HG03097 (cell line): Measurements from ENCODE around the gene EDN2.

Experiments used
- ATAC-seq: cut with Tn5 transposase; IDR thresholded peaks from one replicate; pipeline ENCODE4 v1.9.1; 2021; ENCODE audit not compliant: unreplicated experiment, low FRiP score

The EDN2 gene

DNA sequence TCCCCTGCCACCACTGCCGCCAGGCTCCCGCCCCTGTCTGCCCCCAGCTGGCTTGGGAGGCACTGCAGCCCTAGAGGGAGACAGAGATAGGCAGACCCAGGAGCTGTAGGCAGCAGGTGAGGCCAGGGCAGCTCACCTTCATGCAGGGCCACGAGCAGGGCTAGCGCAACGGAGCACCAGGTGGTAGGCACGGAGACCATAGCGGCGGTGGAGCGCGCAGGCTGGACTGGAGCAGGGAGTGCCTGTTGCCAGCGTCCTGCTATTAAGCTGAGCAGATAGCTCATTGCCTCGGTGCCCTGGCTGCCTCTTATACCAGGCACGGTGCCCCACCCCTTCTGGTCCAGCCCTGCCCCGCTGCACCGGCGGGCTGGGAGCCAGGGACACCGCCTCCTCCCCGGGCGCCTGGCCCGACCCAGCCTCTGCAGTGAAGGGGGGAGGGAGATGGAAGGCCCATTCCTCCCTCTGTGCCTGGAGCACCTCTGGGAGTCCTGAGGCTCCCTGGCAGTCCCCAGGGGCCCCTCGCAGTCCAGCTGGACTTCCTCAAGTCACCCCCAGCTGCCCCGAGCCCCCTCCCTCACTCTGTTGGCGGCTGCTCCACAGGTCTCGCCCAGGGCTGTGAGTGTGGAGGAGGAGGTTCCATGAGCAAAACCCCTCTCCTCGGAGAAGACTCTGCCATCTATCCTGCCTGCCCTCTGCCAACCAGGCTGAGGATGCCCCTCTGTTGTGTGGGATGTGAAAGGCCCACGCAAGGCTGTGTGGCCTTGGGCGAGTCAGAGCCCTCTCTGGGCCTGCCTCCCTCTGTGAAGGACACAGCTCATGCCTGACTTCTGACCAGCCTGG lies at the start of gene EDN2:
TSS of gene EDN2 (minus strand) at position 282 of the 840 bp plus-strand sequence. CDS start at position 200, 82 bp downstream.
- ATAC-seq = no peak

DNA sequence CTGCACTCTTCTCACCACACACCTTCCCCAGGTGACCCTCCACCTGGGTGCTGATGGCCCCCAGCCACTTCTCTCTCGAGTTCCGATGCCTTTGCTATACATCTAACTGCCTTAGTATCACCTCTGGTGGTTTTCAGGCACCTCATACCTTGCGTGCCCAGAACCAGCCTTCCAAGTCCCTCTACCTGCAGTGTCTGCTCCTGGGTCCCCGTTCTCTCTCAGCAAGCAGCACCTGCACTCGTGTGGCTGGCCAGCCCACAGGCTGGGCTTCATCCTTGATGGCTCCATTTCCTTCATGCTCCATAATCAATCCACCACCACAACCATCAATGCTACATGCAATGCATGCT lies 49.2 kb upstream of the EDN2 start:
- no peak for ATAC-seq

DNA sequence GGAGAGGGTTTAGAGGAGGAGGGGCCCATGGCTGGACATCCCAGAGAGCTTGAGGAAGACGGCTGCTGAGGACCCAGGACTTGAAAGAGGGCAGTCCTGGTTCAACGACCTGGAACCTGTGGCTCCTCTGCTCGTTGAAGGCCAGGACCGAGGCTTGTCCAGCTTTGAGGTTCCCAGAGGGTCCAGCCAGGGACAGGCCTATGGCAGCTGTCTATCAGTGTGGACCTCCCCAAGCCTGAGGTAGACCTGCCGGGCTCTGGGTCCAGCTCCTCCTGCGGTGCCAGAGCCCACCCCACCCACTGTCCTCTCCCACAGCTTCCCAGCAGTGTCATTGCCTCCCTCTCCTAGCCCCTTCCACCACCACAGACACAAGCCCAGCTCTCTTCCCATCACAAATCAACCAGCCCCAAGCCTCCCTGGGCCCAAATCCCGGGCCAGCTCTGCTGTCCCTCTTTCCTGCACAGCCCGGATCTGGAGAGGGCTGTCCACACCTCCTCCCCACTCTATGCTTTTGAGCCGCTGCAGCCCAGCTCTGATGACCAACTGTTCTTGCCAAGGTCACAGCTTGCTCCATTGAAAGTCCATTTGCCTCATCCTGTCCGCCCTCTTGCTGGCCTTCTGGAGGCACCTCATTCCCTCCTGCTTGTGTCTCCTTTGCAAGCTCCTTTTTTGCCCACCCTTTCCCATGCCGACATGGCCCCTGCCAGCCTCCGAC lies 48.7 kb upstream of the EDN2 start:
- no peak for ATAC-seq

DNA sequence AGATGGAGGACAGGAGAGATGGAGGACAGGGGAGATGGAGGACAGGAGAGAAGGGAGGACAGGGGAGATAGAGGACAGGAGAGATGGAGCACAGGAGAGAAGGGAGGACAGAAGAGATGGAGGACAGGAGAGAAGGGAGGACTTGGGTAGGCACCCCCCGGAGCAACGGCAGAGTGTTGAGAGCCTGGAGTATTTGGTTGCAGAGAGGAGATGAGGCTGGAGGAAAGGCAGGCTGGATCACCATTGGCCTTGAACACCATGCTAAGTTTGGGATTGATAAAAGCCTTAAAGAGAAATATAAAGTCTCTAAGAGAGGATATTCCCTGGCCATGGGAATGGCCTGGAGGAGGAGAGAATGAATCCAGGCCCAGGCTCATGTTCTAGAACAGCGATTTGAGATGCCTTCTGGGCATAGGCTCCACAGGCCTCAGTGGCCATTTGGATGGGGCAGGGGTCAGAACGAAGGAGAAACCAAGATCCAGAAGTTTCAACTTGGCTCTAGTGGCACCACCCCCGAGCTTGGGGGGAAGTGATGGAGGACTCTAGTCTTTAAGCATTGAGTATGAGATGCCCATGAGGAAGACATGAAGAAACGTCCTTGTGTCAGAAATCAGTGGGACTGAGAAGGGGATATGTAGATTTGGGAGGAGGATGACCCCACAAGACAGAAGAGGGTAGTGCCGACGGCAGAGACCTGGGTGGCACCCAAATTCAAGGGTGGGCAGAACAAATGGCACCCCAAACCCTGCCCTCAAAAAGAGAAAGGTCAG lies 47.9 kb upstream of the EDN2 start:
- ATAC-seq = no peak

DNA sequence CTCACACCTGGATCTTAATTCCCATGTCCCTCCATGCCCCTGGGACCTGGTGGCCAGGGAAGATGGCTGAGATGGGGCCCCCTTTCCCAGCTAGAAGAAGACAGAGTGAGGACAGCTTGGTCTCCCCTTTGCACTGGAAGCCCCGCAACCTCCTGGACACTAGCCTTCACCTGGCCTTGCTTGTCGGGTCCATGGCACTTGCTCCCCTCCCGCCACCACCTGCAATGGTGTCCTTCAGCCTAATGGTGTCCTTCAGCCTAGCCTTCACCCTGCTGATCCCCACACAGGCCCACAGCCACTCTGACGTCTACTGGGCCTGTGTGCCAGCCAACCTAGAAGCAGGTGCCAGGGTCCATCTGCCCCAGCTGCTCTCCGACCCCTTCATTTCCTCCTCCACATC lies 45.9 kb upstream of the EDN2 start:
- no peak for ATAC-seq

DNA sequence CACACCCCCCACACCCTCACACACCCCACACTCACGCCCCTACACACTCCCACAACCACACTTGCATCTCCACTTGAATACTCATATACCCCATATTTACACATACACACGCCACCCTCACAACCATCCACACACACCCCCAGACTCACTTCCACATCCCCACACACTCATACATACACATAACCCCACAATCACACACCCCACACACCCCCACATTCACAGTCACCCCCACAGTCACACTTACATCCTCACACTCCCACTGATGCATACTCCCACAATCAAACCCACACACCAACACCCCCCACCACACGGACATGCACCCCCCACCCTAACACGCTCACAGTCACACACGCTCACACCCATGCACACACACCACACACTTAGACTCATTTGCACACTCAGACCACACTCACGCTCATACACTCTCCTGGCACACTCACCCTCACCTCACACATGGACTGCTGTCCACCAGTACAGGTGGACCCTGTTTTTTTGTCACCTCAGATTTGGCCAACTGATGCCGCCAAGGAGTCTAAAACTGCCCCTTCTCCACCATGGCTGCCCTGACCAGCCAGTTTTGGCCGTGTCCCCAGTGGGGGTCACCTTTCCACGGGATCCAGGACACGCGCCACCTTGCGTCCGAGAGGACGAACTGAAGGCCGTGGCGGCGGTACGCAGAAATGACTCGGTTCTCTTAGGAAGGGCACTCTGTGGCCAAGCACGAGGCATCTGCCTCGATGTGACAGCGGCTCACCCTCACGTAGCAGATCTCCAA lies 45.3 kb upstream of the EDN2 start:
- ATAC-seq = no peak

DNA sequence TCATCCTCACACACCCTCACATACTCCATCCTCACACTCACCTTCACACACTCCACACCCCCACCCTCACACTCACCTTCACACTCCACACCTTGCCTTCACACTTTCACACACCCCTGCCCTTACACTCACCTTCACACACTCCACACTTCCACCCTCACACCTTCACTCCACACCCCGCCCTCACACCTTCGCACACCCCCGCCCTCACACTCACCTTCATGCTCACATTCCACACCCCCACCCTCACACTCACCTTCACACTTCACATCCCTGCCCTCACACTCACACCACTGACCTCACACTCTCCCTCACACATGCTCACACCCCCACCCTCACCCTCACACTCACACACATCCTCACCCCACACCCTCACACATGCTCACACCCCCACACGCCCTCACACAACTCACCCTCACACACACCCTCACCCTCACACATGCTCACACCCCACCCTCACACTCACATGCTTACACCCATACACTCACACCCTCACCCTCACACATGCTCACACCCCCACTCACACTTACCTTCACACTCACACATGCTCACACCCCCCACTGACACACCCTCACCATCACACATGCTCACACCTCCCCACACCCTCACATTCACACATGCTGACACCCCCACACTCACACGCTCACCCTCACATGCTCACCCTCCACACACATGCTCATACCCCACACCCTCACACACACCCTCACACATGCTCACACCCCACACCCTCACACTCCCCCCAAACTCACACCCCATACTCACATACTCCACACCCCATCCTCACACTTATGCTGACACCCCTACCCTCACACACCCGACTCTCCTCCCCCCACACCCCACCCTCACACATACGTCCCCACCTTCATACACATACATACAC lies 44.5 kb upstream of the EDN2 start:
- ATAC-seq = no peak

DNA sequence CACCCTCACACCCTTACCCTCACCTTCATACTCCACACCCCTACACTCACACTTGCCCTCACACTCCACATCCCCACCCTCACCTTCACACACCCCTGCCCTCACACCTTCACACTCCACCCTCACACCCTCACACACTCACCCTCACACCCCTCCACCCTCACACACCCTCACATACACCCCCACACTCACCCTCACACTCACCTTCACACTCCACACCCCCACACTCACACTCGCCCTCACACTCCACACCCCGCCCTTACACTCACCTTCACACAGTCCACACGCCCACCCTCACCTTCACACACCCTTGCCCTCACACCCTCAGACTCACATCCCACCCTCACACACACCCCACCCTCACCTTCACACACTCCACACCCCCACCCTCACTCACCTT lies 43.6 kb upstream of the EDN2 start:
- no peak for ATAC-seq

DNA sequence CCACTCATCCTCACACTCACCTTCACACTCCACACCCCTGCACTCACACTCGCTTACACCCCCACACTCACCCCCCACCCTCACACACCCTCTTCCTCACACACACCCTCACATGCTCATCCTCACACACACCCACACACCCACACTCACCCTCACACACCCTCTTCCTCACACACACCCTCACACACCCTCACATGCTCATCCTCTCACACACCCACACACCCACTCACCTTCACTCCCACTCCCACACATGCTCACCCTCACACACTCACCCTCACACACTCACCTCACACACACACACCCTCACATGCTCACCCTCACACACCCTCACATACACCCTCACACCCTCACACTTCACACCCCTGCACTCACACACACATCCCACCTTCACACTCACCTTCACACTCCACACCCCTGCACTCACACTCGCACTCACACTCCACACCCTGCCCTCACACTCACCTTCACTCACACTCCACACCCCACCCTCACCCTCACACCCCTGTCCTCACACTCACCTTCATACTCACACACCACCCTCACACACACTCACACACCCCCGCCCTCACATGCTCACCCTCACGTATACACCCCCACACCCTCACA lies 42.6 kb upstream of the EDN2 start:
- no peak for ATAC-seq

DNA sequence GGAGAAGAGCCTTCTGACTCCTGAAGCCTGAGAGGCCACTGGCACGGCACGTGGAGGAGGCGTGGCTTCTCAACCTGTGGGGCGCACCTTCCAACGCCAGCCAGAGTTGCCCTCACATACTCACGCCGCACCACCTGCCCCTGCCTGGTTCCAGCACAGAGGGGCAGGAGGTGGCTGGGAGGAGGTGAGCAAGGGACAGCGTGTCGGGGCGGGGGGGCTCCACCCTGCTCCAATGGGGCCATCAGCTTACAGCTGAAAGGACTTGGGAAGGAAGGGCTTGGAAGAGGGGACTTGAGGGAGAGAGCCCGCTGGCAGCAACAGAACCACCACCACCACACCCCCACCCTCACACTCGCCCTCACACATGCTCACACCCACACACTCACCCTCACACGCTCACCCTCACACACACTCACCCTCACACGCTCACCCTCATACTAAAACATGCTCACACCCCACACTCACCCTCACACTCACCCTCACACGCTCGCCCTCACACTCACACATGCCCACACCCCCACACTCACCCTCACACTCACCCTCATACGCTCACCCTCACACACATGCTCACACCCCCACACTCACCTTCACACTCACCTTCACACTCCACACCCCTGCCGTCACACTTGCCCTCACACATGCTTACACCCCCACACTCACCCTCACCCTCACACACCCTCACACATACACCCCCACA lies 41.6 kb upstream of the EDN2 start:
- ATAC-seq = no peak

DNA sequence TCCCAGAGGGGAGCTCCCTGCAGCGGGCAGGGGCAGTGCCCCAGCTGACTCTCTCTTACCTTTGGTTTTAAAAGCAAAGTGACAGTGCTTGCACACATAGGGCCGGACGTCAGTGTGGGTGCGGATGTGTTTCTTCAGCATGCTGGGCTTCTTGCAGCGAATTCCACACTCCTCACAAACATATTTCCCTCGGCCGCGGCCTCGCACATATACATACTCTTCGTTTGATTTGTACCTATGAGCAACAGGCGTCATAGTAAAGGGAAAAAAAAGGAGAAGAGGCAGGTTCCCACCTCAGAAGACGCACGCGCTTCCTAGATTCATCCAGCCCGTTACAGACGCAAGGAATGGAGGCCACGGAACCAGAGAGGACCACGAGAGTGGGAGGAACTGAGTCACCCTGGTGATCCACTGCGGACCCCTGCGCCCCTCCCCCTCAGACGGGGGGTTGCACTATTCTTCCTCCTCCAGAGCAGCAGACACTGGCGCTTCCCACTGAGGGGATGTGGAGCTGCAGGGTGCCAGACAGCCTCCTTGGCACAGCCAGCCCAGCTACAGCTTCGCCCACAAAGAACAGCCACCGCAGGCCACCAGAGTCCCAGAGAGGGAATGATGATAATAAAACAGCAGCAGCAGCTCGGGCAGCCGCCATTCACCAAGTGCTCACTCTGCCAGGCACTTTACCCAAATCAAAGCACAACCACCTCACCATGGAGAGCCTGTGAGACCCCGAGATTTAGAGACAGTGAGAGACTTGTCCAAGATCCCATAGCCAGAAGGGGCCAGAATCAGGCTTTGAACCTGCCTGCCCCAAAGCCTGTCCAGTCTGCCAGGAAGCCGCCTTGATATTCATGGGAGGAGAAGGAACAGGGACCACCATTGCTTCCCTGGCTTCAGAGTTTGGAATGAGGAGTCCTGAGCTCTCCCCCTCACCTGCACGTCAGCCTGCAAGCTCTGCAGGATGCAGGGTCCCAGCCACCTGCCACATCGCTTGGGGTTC lies 40.5 kb upstream of the EDN2 start:
- ATAC-seq = no peak

DNA sequence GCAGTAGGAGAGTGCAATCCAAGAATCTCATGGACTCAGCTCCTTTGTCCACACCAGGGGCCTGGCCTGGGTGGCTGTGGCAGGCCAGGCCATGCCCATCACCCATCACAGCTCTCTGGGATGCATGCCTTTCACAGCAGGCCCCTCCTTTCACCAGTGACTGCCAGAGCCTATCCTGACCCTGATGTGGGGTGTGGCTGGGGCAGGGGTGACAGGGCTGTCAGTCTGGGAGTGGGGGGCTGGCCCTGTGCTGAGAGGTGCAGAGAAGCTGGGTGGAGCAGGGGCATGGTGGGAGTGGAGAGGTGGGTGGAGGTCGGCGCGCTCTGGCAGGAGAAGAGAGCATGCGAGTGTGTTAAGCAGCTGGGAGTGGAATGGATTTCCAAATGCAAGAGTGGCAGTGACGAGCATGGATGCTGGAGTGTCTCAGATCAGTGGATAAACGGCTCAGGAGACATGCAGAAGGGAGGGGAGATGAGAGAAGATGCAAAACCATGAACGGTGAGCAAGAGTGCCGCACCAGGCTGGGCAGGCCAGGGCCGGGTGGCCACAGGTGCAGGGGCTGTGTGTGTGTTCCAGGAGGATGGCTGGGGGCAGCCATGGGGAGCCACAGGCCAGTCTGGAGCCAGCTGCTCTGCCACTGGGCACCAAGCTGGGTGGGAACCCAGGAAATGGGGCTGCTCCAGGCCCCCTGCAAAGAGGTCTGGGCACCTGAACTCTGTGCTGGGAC lies 39.6 kb upstream of the EDN2 start:
- no peak for ATAC-seq

DNA sequence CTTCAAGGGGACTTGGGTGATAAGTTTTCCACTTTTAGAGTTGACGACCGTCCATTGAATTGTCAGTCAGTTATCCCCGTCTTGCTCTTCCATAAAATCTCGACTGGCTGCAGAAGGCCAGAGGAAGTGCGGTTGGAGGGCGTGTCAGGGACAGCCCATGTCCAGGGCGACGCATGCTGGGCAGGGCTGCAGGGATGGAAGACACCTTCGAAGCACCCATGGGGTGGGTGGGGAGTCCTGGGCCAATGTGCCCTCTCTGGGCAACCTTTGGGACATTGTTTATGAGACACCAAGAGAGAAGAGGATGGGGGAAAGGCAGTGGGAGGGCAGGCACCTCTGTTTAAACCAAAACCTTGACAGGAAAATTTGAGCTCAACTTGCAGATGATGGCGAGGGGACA lies 38.6 kb upstream of the EDN2 start:
- no peak for ATAC-seq

DNA sequence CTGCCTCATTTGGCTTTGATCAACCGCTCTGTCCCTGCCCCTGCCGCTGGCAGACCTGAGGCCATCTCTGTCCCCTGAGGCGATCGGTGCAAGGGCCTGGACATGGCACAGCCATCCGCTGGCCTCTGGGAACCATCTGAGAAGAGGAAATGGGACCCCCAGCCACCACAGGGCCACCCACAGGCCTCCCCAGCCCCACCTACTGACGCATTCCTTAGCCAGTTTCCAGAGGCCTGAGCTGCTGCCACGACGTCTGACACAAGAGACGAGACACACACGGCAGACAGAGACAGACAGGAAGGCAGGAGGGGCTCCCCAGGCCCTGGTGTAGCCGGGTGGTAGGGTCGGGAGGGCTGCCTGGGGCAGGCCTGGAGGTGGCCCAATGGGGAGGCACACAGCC lies 37.3 kb upstream of the EDN2 start:
- ATAC-seq = no peak

DNA sequence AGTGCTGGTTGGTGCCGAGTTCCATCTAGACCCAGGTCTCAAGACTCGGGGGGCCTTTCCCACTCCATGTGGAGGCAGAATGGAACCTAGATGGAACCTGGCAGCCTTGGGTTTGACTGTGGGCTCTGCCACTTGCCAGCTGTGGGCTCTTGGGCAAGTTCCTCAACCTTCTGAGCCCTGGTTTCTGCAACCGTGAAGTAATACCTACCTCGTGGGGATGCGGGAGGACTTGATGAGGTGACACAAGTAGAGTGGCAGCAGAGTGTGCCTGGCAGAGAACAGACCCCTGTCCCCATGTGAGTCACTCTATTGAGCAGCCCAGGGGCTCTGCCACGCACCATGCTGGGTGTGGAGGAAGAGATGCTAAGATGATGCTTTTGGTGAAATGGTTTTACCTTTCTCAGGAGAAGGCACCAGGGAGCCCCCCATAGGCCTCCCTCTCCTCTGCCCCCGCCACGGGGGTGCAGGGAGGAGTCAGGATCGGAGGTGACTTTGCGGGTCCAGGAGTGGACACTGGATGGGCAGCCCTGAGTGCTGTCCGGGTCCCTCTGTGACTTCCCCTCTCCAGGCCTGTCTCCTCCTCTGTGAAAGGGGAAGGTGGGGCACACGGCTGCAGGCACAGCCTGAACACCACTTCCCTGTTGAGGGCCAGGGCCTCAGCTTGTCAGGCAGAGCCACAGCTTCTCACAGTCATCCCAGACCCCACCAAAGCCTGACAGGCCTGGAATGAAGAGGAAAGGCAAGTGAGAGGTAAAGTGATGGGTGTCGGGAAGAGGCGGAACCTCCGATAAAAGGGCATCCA lies 36.7 kb upstream of the EDN2 start:
- ATAC-seq = no peak

DNA sequence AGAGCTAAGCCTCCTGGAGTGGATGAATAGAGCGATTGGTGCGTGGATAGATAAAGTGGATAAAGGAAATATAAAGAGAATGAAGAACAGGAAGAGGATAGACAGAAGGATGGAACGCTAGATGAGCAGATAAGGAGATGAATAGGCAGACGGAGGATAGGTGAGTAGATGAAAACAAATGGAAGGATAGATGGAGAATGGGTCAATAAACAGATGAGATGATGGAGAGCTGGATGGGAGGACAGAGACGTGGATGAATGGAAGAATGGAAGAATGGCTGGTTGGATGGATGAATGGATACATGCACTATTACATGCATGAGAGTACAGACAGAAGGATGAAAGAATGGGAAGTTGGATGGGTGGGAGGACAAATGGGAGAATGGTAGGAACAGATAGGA lies 35.2 kb upstream of the EDN2 start:
- ATAC-seq = no peak
